HepG2 (cell line): ENCODE measurements around the gene HBQ1. TPM values are rescaled to one million over a fixed set of nuclear protein-coding genes. Genes with fewer than 3 reads are reported as not detected.
A peak's percentile ranks its signal among the peaks of the same experiment; 100 is the strongest.

Source experiments
- ARID5B ChIP-seq: IDR thresholded peaks from 2 replicates; pipeline ENCODE4 v1.4.0; 2020; ENCODE audit warnings: mild to moderate bottlenecking, missing genetic modification reagents
- ARNT ChIP-seq: fragments of 450-650 bp; IDR thresholded peaks from 2 replicates; pipeline ENCODE4 v1.6.1; 2017
- CENPBD1 ChIP-seq: sonication (generic); formaldehyde crosslinking; IDR thresholded peaks from 2 replicates; pipeline ENCODE4 v1.8.0; 2022; ENCODE audit warnings: missing genetic modification reagents, low read depth, mild to moderate bottlenecking, borderline replicate concordance
- EEA1 ChIP-seq: sonication (generic); formaldehyde crosslinking; IDR thresholded peaks from 2 replicates; pipeline ENCODE4 v1.5.1; 2020; ENCODE audit warnings: mild to moderate bottlenecking, missing genetic modification reagents, borderline replicate concordance
- EP300 ChIP-seq, 3 experiments: sonication (generic) in 1 of 3; formaldehyde crosslinking in 1 of 3; IDR thresholded peaks; 2 replicates each; pipeline versions ENCODE4 v1.5.1 to v1.6.1; 2011 to 2020; ENCODE audit warnings: low read depth in 2 of 3, low read length in 2 of 3, borderline replicate concordance in 1 of 3, improper control_type of control experiment in 1 of 3, mild to moderate bottlenecking in 1 of 3, missing genetic modification reagents in 1 of 3, moderate library complexity in 1 of 3
- FOXJ3 ChIP-seq: sonication (generic); formaldehyde crosslinking; IDR thresholded peaks from 2 replicates; pipeline ENCODE4 v1.4.0; 2020; ENCODE audit warnings: missing genetic modification reagents, mild to moderate bottlenecking, borderline replicate concordance
- FOXM1 ChIP-seq: sonication (generic); formaldehyde crosslinking; IDR thresholded peaks from 2 replicates; pipeline ENCODE4 v1.5.0; 2020; ENCODE audit warnings: missing genetic modification reagents
- HBP1 ChIP-seq: IDR thresholded peaks from 2 replicates; pipeline ENCODE4 v1.6.1; 2016; ENCODE audit warnings: low read depth, control low read depth
- HES4 ChIP-seq: sonication (generic); formaldehyde crosslinking; IDR thresholded peaks from 2 replicates; pipeline ENCODE4 v1.9.0; 2021; ENCODE audit warnings: mild to moderate bottlenecking, missing genetic modification reagents, borderline replicate concordance
- HNRNPL ChIP-seq: fragments of 200-400 bp; formaldehyde crosslinking; IDR thresholded peaks from 2 replicates; pipeline ENCODE4 v1.6.1; 2017; ENCODE audit warnings: mild to moderate bottlenecking, low read depth, low read length
- HNRNPLL ChIP-seq: fragments of 200-400 bp; formaldehyde crosslinking; IDR thresholded peaks from 2 replicates; pipeline ENCODE4 v1.6.1; 2017; ENCODE audit warnings: mild to moderate bottlenecking, low read depth, low read length; ENCODE audit not compliant: poor library complexity, severe bottlenecking
- MATR3 ChIP-seq: sonication (generic); formaldehyde crosslinking; IDR thresholded peaks from 2 replicates; pipeline ENCODE4 v1.4.0; 2020; ENCODE audit warnings: missing genetic modification reagents
- POLR2AphosphoS2 ChIP-seq: IDR thresholded peaks from 2 replicates; pipeline ENCODE4 v1.6.1; 2011; ENCODE audit warnings: low read depth, low read length, improper control_type of control experiment
- SKIL ChIP-seq: sonication (generic); formaldehyde crosslinking; IDR thresholded peaks from 2 replicates; pipeline ENCODE4 v1.8.0; 2022; ENCODE audit warnings: missing genetic modification reagents, mild to moderate bottlenecking, moderate library complexity, borderline replicate concordance
- SP2 ChIP-seq: sonication (generic); formaldehyde crosslinking; IDR thresholded peaks from 2 replicates; pipeline ENCODE4 v1.5.1; 2020; ENCODE audit warnings: mild to moderate bottlenecking, missing genetic modification reagents
- SPEN ChIP-seq: sonication (generic); formaldehyde crosslinking; IDR thresholded peaks from 2 replicates; pipeline ENCODE4 v1.5.1; 2020; ENCODE audit warnings: low read depth, mild to moderate bottlenecking, missing genetic modification reagents
- THAP7 ChIP-seq: sonication (generic); formaldehyde crosslinking; IDR thresholded peaks from 2 replicates; pipeline ENCODE4 v1.8.1; 2023; ENCODE audit warnings: mild to moderate bottlenecking, missing genetic modification reagents
- ZNF652 ChIP-seq: IDR thresholded peaks from 2 replicates; pipeline ENCODE4 v1.6.1; 2016; ENCODE audit warnings: low read depth, borderline replicate concordance
- ZSCAN30 ChIP-seq: sonication (generic); formaldehyde crosslinking; IDR thresholded peaks from 2 replicates; pipeline ENCODE4 v1.5.0; 2020; ENCODE audit warnings: mild to moderate bottlenecking, missing genetic modification reagents
- polyA plus RNA-seq, 8 experiments: library from polyadenylated mRNA; depleted of rRNA in 3 of 8; stranded (reverse) in 7 of 8; unstranded in 1 of 8; fragments of >200 nt; fragmentation: Illumina TruSeq in 4 of 8; extraction: Trizol in 4 of 8; gene quantifications; 2 replicates each; pipeline versions ENCODE4 v1.2.1 to v1.2.3, GENCODE V29; 2011 to 2016; ENCODE audit warnings: low read depth in 4 of 8, missing spikeins in 1 of 8, mixed read lengths in 1 of 8; ENCODE audit not compliant: insufficient read depth in 1 of 8
- total RNA-seq, 5 experiments: library from RNA; depleted of rRNA; stranded (reverse); fragments of >200 nt; fragmentation: Illumina TruSeq; extraction: Trizol; gene quantifications; 2 replicates each; pipeline ENCODE4 v1.2.3, GENCODE V29; 2016; ENCODE audit warnings: low read depth in 1 of 5

Gene HBQ1
- total and polyA plus RNA-seq, 2 of the 13 experiments (the other 11 are each of a cell fraction or from before 2014, with no cell fraction given): 4.9 to 7.4 TPM

GRCh38 chr16:180101-180675 is at the start of gene HBQ1 (continued):
- no peak for TF ChIP-seq SKIL
- no peak for TF ChIP-seq FOXM1 (CRISPR knock-in tag)
- TF ChIP-seq MATR3 (CRISPR knock-in tag): no peak
- TF ChIP-seq THAP7: no peak
- peak; percentile 30; the same call in 1 of the 2 replicates for TF ChIP-seq SPEN
- TF ChIP-seq ZSCAN30 (CRISPR knock-in tag): no peak
- TF ChIP-seq CENPBD1: no peak
- no peak for TF ChIP-seq HES4
- no peak for TF ChIP-seq ARID5B
- no peak for TF ChIP-seq POLR2AphosphoS2
- TF ChIP-seq SP2: no peak
- no peak for TF ChIP-seq EEA1 (CRISPR knock-in tag)
- TF ChIP-seq HNRNPLL: no peak
- TF ChIP-seq ZNF652: no peak
- no peak for TF ChIP-seq HNRNPL
- peak; percentile 45; the same call in 1 of the 2 replicates for TF ChIP-seq HBP1
- TF ChIP-seq ARNT: no peak
- TF ChIP-seq FOXJ3 (CRISPR knock-in tag): no peak
- TF ChIP-seq EP300 (IDR thresholded peaks at IDR 0.05; ENCODE audit: low read depth in 2 of 2, low read length in 2 of 2): no peak
- no peak for TF ChIP-seq EP300 (CRISPR knock-in tag; IDR thresholded peaks at IDR 0.05; ENCODE audit: borderline replicate concordance)
